ENCODE results near the gene ITFG2. TPM values are rescaled to one million over a fixed set of nuclear protein-coding genes. Genes with fewer than 3 reads are reported as not detected.

Gene ITFG2
- total and polyA plus RNA-seq, 2 donors (not counting 3 experiments of a cell fraction or from before 2014, with no cell fraction given): 25.0 to 31.9 TPM

GRCh38 chr12:2768224-2768961, 44.1 kb upstream of the ITFG2 start:
- Histone ChIP-seq H3K36me3 (ENCODE audit: control insufficient read depth in 2 of 2, extremely low read depth in 1 of 2, insufficient read depth in 2 of 2, low read length in 2 of 2) (no peaks in the 10 kb centered on the region), H4K20me1 (replicated peaks; ENCODE audit: control insufficient read depth, extremely low read depth, insufficient read depth, low read length) (no peaks in the 10 kb centered on the region), H3K27me3 (ENCODE audit: control insufficient read depth in 2 of 2, insufficient read depth in 2 of 2, low read length in 2 of 2) (no peaks in the 10 kb centered on the region), H2AFZ (ENCODE audit: low read depth, low read length) (no peak overlapping the region), H3K9ac (replicated peaks; ENCODE audit: extremely low read depth, insufficient read depth, low read length) (no peak overlapping the region), H3K9me3 (replicated peaks; ENCODE audit: control insufficient read depth, insufficient read depth, low read length) (no peaks in the 10 kb centered on the region), H3K4me1 (ENCODE audit: control insufficient read depth, extremely low read depth, insufficient read depth, low read length) (no peaks in the 10 kb centered on the region), H3K4me3 (replicated peaks in 1 of 3; ENCODE audit: insufficient read depth in 1 of 3, low read depth in 1 of 3, low read length in 3 of 3) (no peak overlapping the region), H3K4me2 (ENCODE audit: insufficient read depth, low read length) (no peak overlapping the region), H3K9me1 (replicated peaks; ENCODE audit: control insufficient read depth, extremely low read depth, insufficient read depth, low read length) (no peaks in the 10 kb centered on the region), H3K79me2 (ENCODE audit: control insufficient read depth, insufficient read depth, low read length) (no peaks in the 10 kb centered on the region), H3K27ac (ENCODE audit: insufficient read depth, low read depth, low read length) (no peak overlapping the region)
- DNase-seq (ENCODE audit: low read depth, low spot score): no peak
- FAIRE-seq: no peak
- no TSS peak for BruUV-seq (replicated peaks)
- dilution Hi-C loops (cut with MboI; ENCODE audit: extremely low pct_ligation_motif_present, low sequenced_read_pairs) (no loop called here), intact Hi-C loops (cut with micrococcal nuclease) (no loop called here)
- CTCF ChIA-PET: no interaction called here
- TF ChIP-seq CTCF (IDR thresholded peaks at IDR 0.05; ENCODE audit: extremely low read depth in 1 of 2, insufficient read depth in 1 of 2, low read depth in 1 of 2, low read length in 2 of 2) (no peak), MAX (IDR thresholded peaks at IDR 0.05; ENCODE audit: insufficient read depth, insufficient read length) (no peak), MYC (IDR thresholded peaks at IDR 0.05; ENCODE audit: low read depth, low read length) (no peak), POLR2A (IDR thresholded peaks at IDR 0.05; ENCODE audit: low read depth, low read length) (no peak), JUN (IDR thresholded peaks at IDR 0.05; ENCODE audit: borderline replicate concordance, insufficient read depth, insufficient read length, low read depth) (no peak), GATA2 (IDR thresholded peaks at IDR 0.05; ENCODE audit: insufficient read depth, insufficient read length, low read depth, low read length) (no peak), POLR2AphosphoS5 (IDR thresholded peaks at IDR 0.05; ENCODE audit: insufficient read depth, low read depth, low read length) (no peak), EZH2 (IDR thresholded peaks at IDR 0.05; ENCODE audit: borderline replicate concordance, low read depth, low read length, severe bottlenecking) (no peak)
- POLR2A ChIA-PET: no interaction called here
